ENCODE measurements around the gene GPC3.

Gene GPC3

GRCh38 chrX:133794126-133794525 is 191.3 kb downstream of the GPC3 start:
- TF ChIP-seq, protein P1, sequence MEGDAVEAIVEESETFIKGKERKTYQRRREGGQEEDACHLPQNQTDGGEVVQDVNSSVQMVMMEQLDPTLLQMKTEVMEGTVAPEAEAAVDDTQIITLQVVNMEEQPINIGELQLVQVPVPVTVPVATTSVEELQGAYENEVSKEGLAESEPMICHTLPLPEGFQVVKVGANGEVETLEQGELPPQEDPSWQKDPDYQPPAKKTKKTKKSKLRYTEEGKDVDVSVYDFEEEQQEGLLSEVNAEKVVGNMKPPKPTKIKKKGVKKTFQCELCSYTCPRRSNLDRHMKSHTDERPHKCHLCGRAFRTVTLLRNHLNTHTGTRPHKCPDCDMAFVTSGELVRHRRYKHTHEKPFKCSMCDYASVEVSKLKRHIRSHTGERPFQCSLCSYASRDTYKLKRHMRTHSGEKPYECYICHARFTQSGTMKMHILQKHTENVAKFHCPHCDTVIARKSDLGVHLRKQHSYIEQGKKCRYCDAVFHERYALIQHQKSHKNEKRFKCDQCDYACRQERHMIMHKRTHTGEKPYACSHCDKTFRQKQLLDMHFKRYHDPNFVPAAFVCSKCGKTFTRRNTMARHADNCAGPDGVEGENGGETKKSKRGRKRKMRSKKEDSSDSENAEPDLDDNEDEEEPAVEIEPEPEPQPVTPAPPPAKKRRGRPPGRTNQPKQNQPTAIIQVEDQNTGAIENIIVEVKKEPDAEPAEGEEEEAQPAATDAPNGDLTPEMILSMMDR (IDR thresholded peaks at IDR 0.05; ENCODE audit: extremely low read depth, insufficient read depth, missing control alignments): no peak
- DNase-seq (ENCODE audit: low spot score): no peak
- in situ Hi-C loops (cut with MboI; ENCODE audit: low pct_unique_long_range_greater_than_20kb, low sequenced_read_pairs, unreplicated experiment): no loop called here

GRCh38 chrX:133793626-133794025 is 191.8 kb downstream of the GPC3 start:
- in situ Hi-C loops (cut with MboI; ENCODE audit: low pct_unique_long_range_greater_than_20kb, low sequenced_read_pairs, unreplicated experiment): no loop called here
- TF ChIP-seq, protein P1 (IDR thresholded peaks at IDR 0.05; ENCODE audit: extremely low read depth, insufficient read depth, missing control alignments): no peak

GRCh38 chrX:133792198-133792953 is 193.0 kb downstream of the GPC3 start:
- TF ChIP-seq, protein P1 (IDR thresholded peaks at IDR 0.05; ENCODE audit: extremely low read depth, insufficient read depth, missing control alignments): peak; percentile 98
- peak; percentile 65 for DNase-seq (ENCODE audit: low spot score)
- in situ Hi-C loops (cut with MboI; ENCODE audit: low pct_unique_long_range_greater_than_20kb, low sequenced_read_pairs, unreplicated experiment): no loop called here

More at GRCh38 chrX:133793626-133794025, 191.8 kb downstream of the GPC3 start:
- DNase-seq (ENCODE audit: low spot score): no peak

DNA sequence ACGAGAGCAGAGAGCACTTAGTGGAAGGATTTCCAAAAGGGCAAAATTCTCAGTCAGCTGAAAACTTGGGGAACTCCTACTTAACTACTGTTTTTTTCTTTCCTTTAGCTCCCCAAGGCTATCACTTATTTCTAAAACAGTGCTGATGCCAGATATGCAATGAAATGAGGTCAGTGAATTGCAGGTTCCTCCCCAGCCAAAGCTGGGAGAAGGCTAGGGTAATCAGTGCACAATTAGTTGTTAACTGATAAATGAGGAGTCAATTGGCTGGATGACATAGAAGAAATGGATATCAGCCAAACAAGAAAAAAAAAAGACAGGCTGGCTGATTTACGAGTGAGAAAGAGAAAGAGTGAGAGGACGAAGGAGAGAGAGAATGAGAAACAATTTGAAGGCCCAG is 195.6 kb downstream of the GPC3 start:
- no peak for DNase-seq (ENCODE audit: low spot score)
- in situ Hi-C loops (cut with MboI; ENCODE audit: low pct_unique_long_range_greater_than_20kb, low sequenced_read_pairs, unreplicated experiment): no loop called here
- TF ChIP-seq, protein P1 (IDR thresholded peaks at IDR 0.05; ENCODE audit: extremely low read depth, insufficient read depth, missing control alignments): no peak

DNA sequence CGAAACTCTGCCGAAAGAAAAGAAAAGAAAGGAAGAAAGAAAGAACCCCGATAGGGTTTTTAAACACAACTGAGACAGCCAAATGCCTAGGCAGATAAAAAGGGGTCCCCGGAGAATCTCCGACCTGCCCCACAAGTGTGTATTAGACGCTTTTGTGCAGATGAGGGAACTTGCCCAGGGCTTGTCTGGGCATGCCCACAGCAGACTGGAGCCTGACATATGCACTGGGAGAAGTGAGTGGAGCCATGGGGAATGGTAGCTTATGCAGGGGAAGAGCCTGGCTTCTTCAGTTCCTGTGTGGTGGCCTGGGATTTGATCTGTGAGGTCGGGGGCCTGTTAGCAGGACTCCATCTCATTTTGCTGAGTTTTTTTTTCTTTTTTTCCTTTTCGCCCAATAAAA is 199.0 kb downstream of the GPC3 start:
- TF ChIP-seq, protein P1 (IDR thresholded peaks at IDR 0.05; ENCODE audit: extremely low read depth, insufficient read depth, missing control alignments): no peak
- in situ Hi-C loops (cut with MboI; ENCODE audit: low pct_unique_long_range_greater_than_20kb, low sequenced_read_pairs, unreplicated experiment): no loop called here
- no peak for DNase-seq (ENCODE audit: low spot score)

GRCh38 chrX:133783274-133783673 is 202.1 kb downstream of the GPC3 start:
- DNase-seq (ENCODE audit: low spot score): peak; percentile 7
- TF ChIP-seq, protein P1 (IDR thresholded peaks at IDR 0.05; ENCODE audit: extremely low read depth, insufficient read depth, missing control alignments): no peak
- in situ Hi-C loops (cut with MboI; ENCODE audit: low pct_unique_long_range_greater_than_20kb, low sequenced_read_pairs, unreplicated experiment): no loop called here
